ENCODE results near the gene TSC22D2.

- TF ChIP-seq CTCF (IDR thresholded peaks at IDR 0.05; ENCODE audit: control extremely low read depth in 1 of 3, insufficient read depth in 1 of 3, low read depth in 1 of 3, low read length in 3 of 3) (no peak), USF2 (IDR thresholded peaks at IDR 0.05; ENCODE audit: low read length) (no peak), POLR2AphosphoS5 (IDR thresholded peaks at IDR 0.05; ENCODE audit: low read depth, low read length) (no peak), PHF8 (conservative IDR thresholded peaks at IDR 0.05; ENCODE audit: low read depth, low read length) (no peak), TAF1 (IDR thresholded peaks at IDR 0.05; ENCODE audit: low read depth, low read length) (no peak)
- TF ChIP-seq, protein P1, sequence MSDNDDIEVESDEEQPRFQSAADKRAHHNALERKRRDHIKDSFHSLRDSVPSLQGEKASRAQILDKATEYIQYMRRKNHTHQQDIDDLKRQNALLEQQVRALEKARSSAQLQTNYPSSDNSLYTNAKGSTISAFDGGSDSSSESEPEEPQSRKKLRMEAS (IDR thresholded peaks at IDR 0.05), result no peak
Measured at GRCh38 chr3:150443331-150443741, 35.2 kb downstream of the TSC22D2 start.

Measured in H1 (cell line).